Stimulated activated CD4-positive, alpha-beta T cell treated with anti-CD3 and anti-CD28 coated beads, Interleukin-15, amount 100 ng/mL, for 1 hour (primary cell): Measurements from ENCODE around the gene SLAMF9.

Experiments used
- DNase-seq, 2 donors: peaks; one replicate each; pipeline ENCODE4 v3.0.0-alpha.2; 2020; ENCODE audit warnings: low read depth in 1 of 2, low spot score in 1 of 2

The SLAMF9 gene

GRCh38 chr1:159953536-159954515, at the start of gene SLAMF9:
SLAMF9 (minus strand) TSS chr1:159954237; CDS start chr1:159954137, 100 bp downstream.
- DNase-seq, result no peak

GRCh38 chr1:160001440-160001839, 47.4 kb upstream of the SLAMF9 start:
- DNase-seq, result no peak

- no peak for DNase-seq
Observed at GRCh38 chr1:159999204-159999603, 45.2 kb upstream of the SLAMF9 start.

- no peak for DNase-seq
Observed at GRCh38 chr1:159996653-159997052, 42.6 kb upstream of the SLAMF9 start.

GRCh38 chr1:159994896-159995295, 40.9 kb upstream of the SLAMF9 start:
- no peak for DNase-seq

- no peak for DNase-seq
Observed at GRCh38 chr1:159993911-159994310, 39.9 kb upstream of the SLAMF9 start.

GRCh38 chr1:159992161-159992560, 38.1 kb upstream of the SLAMF9 start:
- DNase-seq, result no peak

- DNase-seq, result no peak
Observed at GRCh38 chr1:159991513-159991912, 37.5 kb upstream of the SLAMF9 start.

GRCh38 chr1:159990005-159990404, 36.0 kb upstream of the SLAMF9 start:
- no peak for DNase-seq

GRCh38 chr1:159989581-159989980, 35.5 kb upstream of the SLAMF9 start:
- DNase-seq, result no peak

- DNase-seq, result no peak
Observed at GRCh38 chr1:159988006-159988405, 34.0 kb upstream of the SLAMF9 start.

- DNase-seq, result no peak
Observed at GRCh38 chr1:159987186-159987585, 33.1 kb upstream of the SLAMF9 start.

GRCh38 chr1:159986531-159986930, 32.5 kb upstream of the SLAMF9 start:
- no peak for DNase-seq

GRCh38 chr1:159986093-159986492, 32.1 kb upstream of the SLAMF9 start:
- no peak for DNase-seq

- DNase-seq, result no peak
Observed at GRCh38 chr1:159985473-159985872, 31.4 kb upstream of the SLAMF9 start.

- no peak for DNase-seq
Observed at GRCh38 chr1:159983681-159984080, 29.6 kb upstream of the SLAMF9 start.

GRCh38 chr1:159982280-159982679, 28.2 kb upstream of the SLAMF9 start:
- no peak for DNase-seq

- no peak for DNase-seq
Observed at GRCh38 chr1:159981351-159982055, 27.5 kb upstream of the SLAMF9 start.

- DNase-seq, result no peak
Observed at GRCh38 chr1:159980786-159981185, 26.7 kb upstream of the SLAMF9 start.

- no peak for DNase-seq
Observed at GRCh38 chr1:159980076-159980475, 26.0 kb upstream of the SLAMF9 start.

- DNase-seq, result no peak
Observed at GRCh38 chr1:159979257-159979656, 25.2 kb upstream of the SLAMF9 start.

GRCh38 chr1:159978107-159978398, 24.0 kb upstream of the SLAMF9 start:
- no peak for DNase-seq
